ENCODE data around the gene SUPV3L1. TPM values are rescaled to one million over a fixed set of nuclear protein-coding genes. Genes with fewer than 3 reads are reported as not detected.

SUPV3L1 gene
- total and polyA plus RNA-seq, 12 donors: 23.8 to 139 (median 38.0) TPM

- H3K9me3 ChIP-seq: no peaks in the 10 kb centered on the region
- 80 to 86% methylated on average over 8 of the region's 8 CpGs for WGBS, 2 donors
- H3K27me3 ChIP-seq: peaks cover 0 to 21% (median 0%) of the 10 kb centered on the region in 7 donors
- peaks cover 0 to 38% (median 0%) of the 10 kb centered on the region in 9 donors for H3K4me1 ChIP-seq
- no peak for TF ChIP-seq CTCF (IDR thresholded peaks at IDR 0.05)
- no peak for DNase-seq
- no peaks in the 10 kb centered on the region for H3K36me3 ChIP-seq
- intact Hi-C loops (cut with DNase I): no loop called here
- no peak within 1 kb of the TSS for H3K4me3 ChIP-seq
- no peak for ATAC-seq
- H3K27ac ChIP-seq: no peak within 1 kb of the TSS
Observed at GRCh38 chr10:69220041-69220451, 40.0 kb downstream of the SUPV3L1 start, which contains the start of gene HKDC1. Gene HKDC1 (plus strand): TSS chr10:69220332. CDS start chr10:69220436, 104 bp downstream.

- H3K9me3 ChIP-seq: no peaks in the 10 kb centered on the region
- H3K4me3 ChIP-seq: no peak overlapping the region
- no peaks in the 10 kb centered on the region for H3K36me3 ChIP-seq
- no peak overlapping the region for H3K27ac ChIP-seq
- ATAC-seq (no peak), DNase-seq (no peak)
- no peak for TF ChIP-seq CTCF (IDR thresholded peaks at IDR 0.05)
- WGBS, 2 donors: 86% methylated on average over 9 of the region's 9 CpGs
- intact Hi-C loops (cut with DNase I): no loop called here
- H3K4me1 ChIP-seq: peaks cover 0 to 38% (median 0%) of the 10 kb centered on the region in 9 donors
- H3K27me3 ChIP-seq: peaks cover 0 to 21% (median 0%) of the 10 kb centered on the region in 7 donors
Observed at GRCh38 chr10:69220507-69220906, 40.5 kb downstream of the SUPV3L1 start.

- Histone ChIP-seq H3K4me3 (no peak overlapping the region), H3K27ac (peak overlapping the region in 1 of 10 donors; percentile 67), H3K9me3 (no peaks in the 10 kb centered on the region), H3K4me1 (peaks cover 0 to 31% (median 0%) of the 10 kb centered on the region in 9 donors), H3K27me3 (peaks cover 0 to 12% (median 0%) of the 10 kb centered on the region in 7 donors), H3K36me3 (no peaks in the 10 kb centered on the region)
- peak in 6 of 8 donors; percentile 26 to 52 (median 47) for ATAC-seq
- WGBS, 2 donors: 48 to 57% methylated on average over 11 of the region's 11 CpGs
- TF ChIP-seq CTCF (IDR thresholded peaks at IDR 0.05): peak in 8 of 9 donors; percentile 40 to 78 (median 70)
- intact Hi-C loops (cut with DNase I): no loop called here
- no peak for DNase-seq
Observed at GRCh38 chr10:69222157-69223027, 42.4 kb downstream of the SUPV3L1 start.

- peaks cover 0 to 12% (median 0%) of the 10 kb centered on the region in 7 donors for H3K27me3 ChIP-seq
- H3K4me3 ChIP-seq: no peak overlapping the region
- no peak for DNase-seq
- H3K4me1 ChIP-seq: peaks cover 0 to 34% (median 0%) of the 10 kb centered on the region in 9 donors
- H3K36me3 ChIP-seq: no peaks in the 10 kb centered on the region
- H3K9me3 ChIP-seq: no peaks in the 10 kb centered on the region
- ATAC-seq: no peak
- peak overlapping the region in 1 of 10 donors; percentile 67 for H3K27ac ChIP-seq
- intact Hi-C loops (cut with DNase I): no loop called here
- TF ChIP-seq CTCF (IDR thresholded peaks at IDR 0.05): no peak
- WGBS, 2 donors: 17 to 25% methylated on average over 1 of the region's 1 CpG
Observed at GRCh38 chr10:69223028-69223342, 43.0 kb downstream of the SUPV3L1 start.
